ENCODE data around the gene ENOX1.

The ENOX1 gene

GRCh38 chr13:43301346-43301969, 485.3 kb downstream of the ENOX1 start:
- no peak overlapping the region for H3K27ac ChIP-seq
- TF ChIP-seq CTCF (conservative IDR thresholded peaks at IDR 0.05), result no peak

- H3K27ac ChIP-seq, result no peak overlapping the region
- TF ChIP-seq CTCF (conservative IDR thresholded peaks at IDR 0.05), result no peak
These were observed 485.9 kb downstream of the ENOX1 start for GRCh38 chr13:43300865-43301264.

GRCh38 chr13:43299374-43299773, 487.4 kb downstream of the ENOX1 start:
- no peak overlapping the region for H3K27ac ChIP-seq
- TF ChIP-seq CTCF (conservative IDR thresholded peaks at IDR 0.05), result no peak

GRCh38 chr13:43298816-43299215, 488.0 kb downstream of the ENOX1 start:
- peak overlapping the region; percentile 3; the same call in 1 of the 2 replicates for H3K27ac ChIP-seq
- no peak for TF ChIP-seq CTCF (conservative IDR thresholded peaks at IDR 0.05)

GRCh38 chr13:43297967-43298678, 488.6 kb downstream of the ENOX1 start:
- no peak for TF ChIP-seq CTCF (conservative IDR thresholded peaks at IDR 0.05)
- peak overlapping the region; percentile 3; the same call in 1 of the 2 replicates for H3K27ac ChIP-seq

- TF ChIP-seq CTCF (conservative IDR thresholded peaks at IDR 0.05), result no peak
- H3K27ac ChIP-seq, result no peak overlapping the region
These were observed 490.8 kb downstream of the ENOX1 start for GRCh38 chr13:43295825-43296564.

GRCh38 chr13:43295321-43295720, 491.5 kb downstream of the ENOX1 start:
- no peak for TF ChIP-seq CTCF (conservative IDR thresholded peaks at IDR 0.05)
- no peak overlapping the region for H3K27ac ChIP-seq
